SK-N-MC (cell line): ENCODE measurements around the gene NPM1.

Source experiments
- DNase-seq: peaks from one replicate; pipeline ENCODE4 v3.0.0-alpha.2; 2011; ENCODE audit warnings: low read depth, low spot score
- H3K27ac ChIP-seq: fragments of 200-600 bp; sonication (generic); 2 replicates; pipeline ENCODE4 v1.5.1; 2016; ENCODE audit warnings: mixed run types
- H3K36me3 ChIP-seq: fragments of 200-600 bp; sonication (generic); 2 replicates; pipeline ENCODE4 v1.6.1; 2017; ENCODE audit warnings: antibody characterized with exemption, low read length, mixed read lengths; ENCODE audit not compliant: insufficient read depth
- H3K4me3 ChIP-seq: fragments of 200-600 bp; sonication (generic); 2 replicates; pipeline ENCODE4 v1.5.1; 2016
- H3K9ac ChIP-seq: fragments of 200-600 bp; sonication (generic); 2 replicates; pipeline ENCODE4 v1.8.0; 2017; ENCODE audit warnings: mixed run types, mixed read lengths; ENCODE audit not compliant: insufficient read length
- H3K9me3 ChIP-seq: fragments of 200-600 bp; sonication (generic); 2 replicates; pipeline ENCODE4 v1.6.1; 2017; ENCODE audit warnings: low read depth, mild to moderate bottlenecking, antibody characterized with exemption, low read length, moderate library complexity, mixed read lengths
- EZH2 ChIP-seq: fragments of 200-600 bp; sonication (generic); IDR thresholded peaks from one replicate; pipeline ENCODE4 v1.6.1; 2017; ENCODE audit warnings: antibody characterized with exemption
- FOXP2 ChIP-seq: optimal IDR thresholded peaks from 2 replicates; pipeline ENCODE3; 2011; ENCODE audit warnings: mild to moderate bottlenecking, moderate library complexity; ENCODE audit not compliant: insufficient read depth; ENCODE audit errors: extremely low read length, control extremely low read depth
- POLR2AphosphoS5 ChIP-seq: IDR thresholded peaks from 2 replicates; pipeline ENCODE4 v1.6.1; 2012; ENCODE audit warnings: mild to moderate bottlenecking, low read depth, low read length, borderline replicate concordance

Gene NPM1

GRCh38 chr5:171418316-171418981 is 30.8 kb downstream of the NPM1 start:
- H3K36me3 ChIP-seq, result peaks cover 11% of the 10 kb centered on the region
- H3K9ac ChIP-seq, result no peak overlapping the region
- DNase-seq, result no peak

GRCh38 chr5:171418982-171419687 is 31.5 kb downstream of the NPM1 start, which contains the start of gene FGF18:
FGF18 (plus strand) TSS chr5:171419647; CDS start chr5:171420200, 553 bp downstream.
- Histone ChIP-seq H3K36me3 (peaks cover 5% of the 10 kb centered on the region), H3K4me3 (peak within 1 kb of the TSS; percentile 70), H3K9ac (no peak within 1 kb of the TSS), H3K27ac (no peak within 1 kb of the TSS), H3K9me3 (no peaks in the 10 kb centered on the region)
- DNase-seq, result no peak
- no peak for TF ChIP-seq EZH2
- TF ChIP-seq POLR2AphosphoS5, result no peak
- TF ChIP-seq FOXP2, result no peak

More at GRCh38 chr5:171418316-171418981, 30.8 kb downstream of the NPM1 start:
- no peak overlapping the region for H3K27ac ChIP-seq
- H3K4me3 ChIP-seq, result peak overlapping the region; percentile 70
- TF ChIP-seq FOXP2 (no peak), EZH2 (no peak), POLR2AphosphoS5 (no peak; the same call in 1 of the 2 replicates)
- H3K9me3 ChIP-seq, result no peaks in the 10 kb centered on the region

- no peak overlapping the region for H3K9ac ChIP-seq
- H3K27ac ChIP-seq, result no peak overlapping the region
- no peak for DNase-seq
- H3K36me3 ChIP-seq, result no peaks in the 10 kb centered on the region
- TF ChIP-seq EZH2 (no peak), POLR2AphosphoS5 (no peak), FOXP2 (no peak)
- H3K4me3 ChIP-seq, result peak overlapping the region; percentile 70
- H3K9me3 ChIP-seq, result no peaks in the 10 kb centered on the region
Measured at GRCh38 chr5:171419688-171420430, 32.2 kb downstream of the NPM1 start.

DNA sequence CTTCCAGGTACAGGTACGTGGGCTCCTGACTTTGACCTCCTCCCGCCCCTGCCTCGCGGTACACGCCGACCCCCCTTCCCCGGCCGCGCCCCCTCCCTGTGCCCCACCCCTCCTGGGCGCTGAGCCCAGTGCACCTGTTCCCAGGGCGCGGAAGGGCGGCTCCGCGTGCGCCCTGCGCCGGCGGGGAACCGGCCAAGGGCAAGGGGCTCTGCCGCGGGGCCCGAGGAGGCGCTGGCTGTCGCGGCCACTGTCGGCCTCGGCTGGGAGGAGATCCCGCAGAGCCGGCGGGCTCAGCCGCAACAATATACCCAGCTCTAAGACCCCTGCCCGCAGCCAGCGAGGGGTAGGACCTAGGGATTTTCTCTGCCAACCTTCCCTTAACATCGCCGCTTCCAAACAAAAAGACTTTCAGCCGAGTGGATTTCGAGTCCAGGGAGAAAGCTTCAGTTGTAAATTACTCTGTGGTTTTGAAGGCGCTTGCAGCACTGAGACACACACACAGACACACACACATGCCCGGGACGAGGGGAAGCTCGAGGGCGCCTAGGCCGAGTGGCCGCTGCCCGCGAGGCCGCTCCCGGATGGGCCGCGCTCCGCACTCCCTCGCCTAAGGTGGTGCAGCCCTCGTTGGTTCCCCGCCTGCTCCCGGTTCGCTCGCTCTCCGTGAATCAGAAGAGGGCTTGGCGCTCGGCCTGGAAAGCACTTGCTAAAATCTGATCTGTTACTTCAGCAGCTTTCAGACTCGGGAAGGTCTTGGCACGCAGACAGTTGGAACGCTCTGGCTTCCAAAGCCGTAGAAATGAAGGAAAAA is 33.0 kb downstream of the NPM1 start:
- Histone ChIP-seq H3K9me3 (no peaks in the 10 kb centered on the region), H3K36me3 (no peaks in the 10 kb centered on the region), H3K4me3 (peak overlapping the region; percentile 59), H3K27ac (no peak overlapping the region), H3K9ac (no peak overlapping the region)
- peak; percentile 28 for DNase-seq
- TF ChIP-seq EZH2, result no peak
- TF ChIP-seq FOXP2, result no peak
- TF ChIP-seq POLR2AphosphoS5, result no peak

DNA sequence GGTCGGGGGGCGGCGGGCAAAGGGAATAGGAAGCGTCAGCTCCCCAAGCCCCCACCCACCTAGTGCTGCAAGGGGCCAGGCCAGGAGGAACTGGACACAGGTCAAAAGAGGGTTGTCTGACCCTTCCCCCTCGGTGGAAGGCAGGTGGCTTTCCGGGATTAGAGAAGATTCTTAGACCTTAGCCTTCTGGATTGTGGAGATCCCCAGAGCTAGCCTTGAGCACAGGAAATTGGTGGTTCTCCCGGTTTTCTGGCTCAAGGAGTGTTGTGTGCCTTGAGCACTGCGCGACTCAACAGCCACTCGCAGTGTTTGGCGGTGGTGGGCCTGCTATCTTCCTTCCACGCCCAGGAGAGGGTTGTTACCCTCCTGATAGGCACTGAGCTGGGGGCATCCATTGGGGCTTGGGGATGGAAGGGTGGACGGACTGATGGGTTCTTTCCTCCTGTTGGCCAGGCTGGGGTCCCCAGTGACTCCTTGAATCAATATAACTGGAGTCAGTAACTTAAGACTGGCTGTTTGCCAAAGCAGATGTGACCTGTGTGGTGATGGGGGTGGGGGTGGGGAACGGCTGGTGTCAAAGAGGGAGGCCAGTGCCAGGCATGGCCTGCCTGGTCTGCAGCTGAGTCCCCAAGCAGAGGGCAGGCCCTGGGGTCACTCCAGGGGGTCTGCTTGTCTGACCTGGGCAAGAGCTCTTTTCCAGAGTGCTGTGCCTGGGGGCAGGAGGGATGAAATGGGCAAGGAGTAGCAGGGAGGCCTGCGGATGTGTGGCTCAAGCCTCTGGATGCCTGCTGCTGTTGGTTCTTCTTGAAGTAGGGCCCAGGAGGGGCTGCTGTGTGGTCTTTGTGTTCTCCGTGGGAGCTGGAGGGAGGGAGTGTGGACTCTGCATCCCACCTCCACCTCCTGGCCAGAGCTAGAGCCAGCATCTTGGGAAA is 33.9 kb downstream of the NPM1 start:
- Histone ChIP-seq H3K9me3 (no peaks in the 10 kb centered on the region), H3K4me3 (peak overlapping the region; percentile 59), H3K36me3 (no peaks in the 10 kb centered on the region), H3K9ac (no peak overlapping the region), H3K27ac (no peak overlapping the region)
- DNase-seq, result no peak
- TF ChIP-seq POLR2AphosphoS5 (no peak), EZH2 (no peak), FOXP2 (no peak)

DNA sequence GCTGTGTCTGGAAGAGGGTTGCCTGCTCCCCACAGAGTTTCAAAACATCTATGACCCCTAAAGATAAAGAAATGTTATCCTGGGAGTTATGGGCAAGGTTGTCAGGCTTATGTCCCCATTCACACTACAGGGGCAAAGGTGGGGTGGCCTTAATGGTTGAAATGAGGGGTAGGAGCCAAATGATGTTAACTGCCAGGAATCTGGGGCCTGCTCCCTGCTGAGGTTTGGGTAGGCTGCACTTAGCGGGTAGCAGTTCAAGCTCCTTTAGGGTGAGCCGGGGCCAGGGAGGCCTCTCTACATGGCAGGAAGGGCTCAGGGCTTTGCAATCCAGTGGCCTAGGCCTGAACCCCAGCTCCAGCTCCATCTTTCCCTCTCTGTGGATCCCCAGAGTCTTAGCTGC is 34.8 kb downstream of the NPM1 start:
- Histone ChIP-seq H3K9me3 (no peaks in the 10 kb centered on the region), H3K27ac (no peak overlapping the region), H3K4me3 (no peak overlapping the region), H3K36me3 (no peaks in the 10 kb centered on the region), H3K9ac (no peak overlapping the region)
- no peak for DNase-seq
- TF ChIP-seq POLR2AphosphoS5 (no peak), EZH2 (no peak), FOXP2 (no peak)

DNA sequence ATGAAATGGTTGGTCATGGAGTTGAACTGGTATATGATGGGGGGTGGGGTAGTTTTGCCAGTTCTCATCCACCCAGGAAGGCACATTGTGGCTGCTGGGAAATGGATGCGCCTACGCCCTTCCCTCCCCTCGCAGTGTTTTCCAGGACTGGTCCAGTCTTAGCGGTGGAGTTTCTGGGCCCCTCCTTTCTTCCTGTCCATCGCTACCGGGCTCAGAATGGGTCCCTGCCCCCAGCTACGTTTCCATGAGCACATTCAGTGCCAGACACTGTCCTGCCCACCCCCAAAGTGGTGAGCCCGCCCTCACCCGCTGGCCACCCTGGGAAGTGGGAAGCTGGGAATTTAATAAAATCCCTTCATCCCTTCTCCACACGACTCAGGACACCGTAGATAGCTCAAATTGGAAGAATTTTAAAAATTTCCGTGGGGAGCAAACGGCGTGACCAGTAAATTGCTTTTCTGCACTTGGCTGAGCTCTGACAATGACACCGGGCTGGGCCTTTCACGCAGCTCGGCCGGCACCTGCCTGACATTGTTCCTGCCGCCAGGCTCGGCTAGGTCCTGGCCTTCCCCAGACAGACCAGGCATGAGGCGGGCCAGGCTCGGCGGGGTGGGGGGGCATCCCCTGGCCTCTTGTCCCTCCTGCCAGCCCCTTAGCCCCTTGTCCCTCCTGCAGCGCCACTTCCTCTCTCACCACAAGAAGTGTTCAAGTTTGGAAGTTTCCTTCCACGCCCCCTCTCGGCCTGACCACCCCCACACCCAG is 35.4 kb downstream of the NPM1 start:
- no peak for DNase-seq
- H3K36me3 ChIP-seq, result no peaks in the 10 kb centered on the region
- no peak for TF ChIP-seq EZH2
- TF ChIP-seq FOXP2, result no peak
- TF ChIP-seq POLR2AphosphoS5, result no peak
- no peak overlapping the region for H3K4me3 ChIP-seq
- H3K9me3 ChIP-seq, result no peaks in the 10 kb centered on the region
- H3K27ac ChIP-seq, result no peak overlapping the region
- H3K9ac ChIP-seq, result no peak overlapping the region
